Measurements from ENCODE around the gene ANO6. TPM values are rescaled to one million over a fixed set of nuclear protein-coding genes. Genes with fewer than 3 reads are reported as not detected.
A peak's percentile ranks its signal among the peaks of the same experiment; 100 is the strongest.
"Not testable (repeated sequence)": the region's sequence is repeated elsewhere in the genome, so short reads cannot be mapped to it uniquely, and the experiment has no call there.

The ANO6 gene
- polyA plus RNA-seq, 4 donors = 67.9 to 81.6 (median 79.9) TPM

DNA sequence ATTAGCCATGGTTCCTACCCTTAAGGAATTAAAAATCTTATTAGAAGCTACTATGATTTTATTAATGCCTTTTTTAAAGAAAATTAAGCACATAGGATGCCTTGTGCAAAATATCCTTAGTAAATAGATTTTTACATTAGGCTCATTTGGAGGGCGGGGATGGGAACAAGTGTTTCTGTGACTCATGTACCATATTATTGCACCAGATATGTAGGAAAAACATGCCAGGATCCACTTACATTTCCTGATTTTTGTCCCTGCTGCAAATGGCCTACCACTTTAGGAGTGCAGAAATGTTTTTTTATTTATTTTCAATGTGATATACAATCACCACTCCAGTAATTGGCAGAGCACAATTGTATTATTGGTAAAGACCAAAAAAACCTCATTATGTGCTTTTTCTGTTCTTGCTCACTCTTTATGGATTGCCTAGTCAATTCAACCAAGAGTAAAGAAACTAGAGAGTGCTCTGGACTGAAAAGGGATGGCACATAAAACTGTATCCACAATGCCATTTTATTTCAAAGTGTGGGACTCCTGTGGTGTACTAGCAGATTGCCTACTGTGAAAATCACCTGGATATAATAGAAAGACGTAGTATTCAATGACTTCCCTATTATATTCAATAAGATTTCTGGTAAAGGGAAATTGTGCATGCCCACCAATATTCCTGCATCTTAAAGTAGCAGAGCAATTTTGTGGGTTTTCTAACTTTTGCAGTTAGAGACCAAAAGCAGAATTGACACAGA is 86.9 kb downstream of the ANO6 start:
- DNase-seq (ENCODE audit: low read depth in 4 of 4, low spot score in 3 of 4) = no peak

DNA sequence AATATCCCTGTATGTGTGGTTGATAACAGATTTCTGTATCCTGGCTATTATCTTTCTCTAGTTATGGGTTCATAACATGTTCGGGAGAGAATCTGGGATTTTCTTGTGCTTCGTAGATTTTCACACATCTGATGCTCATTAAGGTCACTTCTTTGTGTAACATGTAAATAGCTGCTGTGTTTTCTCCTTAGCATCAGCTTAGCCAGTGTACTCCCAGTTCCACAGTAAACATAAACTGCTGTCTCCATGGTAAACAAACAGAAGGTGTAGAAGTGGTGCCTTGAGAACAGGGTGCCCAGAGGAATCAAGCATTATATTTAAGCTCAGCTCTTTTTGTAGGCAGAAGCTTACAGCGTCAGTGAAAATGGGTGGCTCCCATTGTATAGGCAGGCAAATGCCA is 88.0 kb downstream of the ANO6 start:
- DNase-seq (ENCODE audit: low read depth in 4 of 4, low spot score in 3 of 4) = no peak

DNA sequence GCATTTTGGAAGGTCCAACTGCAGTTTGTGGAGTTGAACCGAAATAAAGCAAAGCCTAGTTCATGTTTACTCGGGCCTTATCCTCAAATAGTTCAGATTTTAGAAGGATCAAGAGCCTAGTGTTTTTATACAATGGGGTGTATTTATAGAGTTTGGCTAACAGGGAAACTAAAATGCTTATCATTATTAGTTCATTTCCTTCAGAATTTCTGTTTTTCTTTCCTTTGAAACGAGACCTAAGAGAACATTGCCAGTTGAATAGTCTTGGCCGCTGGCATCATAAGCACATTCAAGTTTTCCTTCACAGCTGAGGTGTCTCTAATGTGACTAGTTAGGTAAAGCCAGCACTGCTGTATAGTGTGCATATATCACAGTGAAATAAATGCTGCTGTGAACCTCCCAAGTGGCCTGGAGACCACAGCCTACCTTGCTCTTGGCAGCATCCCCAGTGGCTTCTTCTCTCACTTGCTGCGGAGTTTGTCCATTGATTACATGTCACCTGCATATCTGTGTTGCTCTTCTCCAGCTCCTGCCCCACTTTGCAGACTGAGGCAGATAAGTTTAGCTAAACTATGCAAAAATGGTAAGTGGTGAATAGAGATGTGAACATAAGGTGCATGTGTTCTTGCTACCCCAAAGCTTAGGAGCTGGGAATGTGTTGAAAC is 88.8 kb downstream of the ANO6 start:
- no peak for DNase-seq (ENCODE audit: low read depth in 4 of 4, low spot score in 3 of 4)

DNA sequence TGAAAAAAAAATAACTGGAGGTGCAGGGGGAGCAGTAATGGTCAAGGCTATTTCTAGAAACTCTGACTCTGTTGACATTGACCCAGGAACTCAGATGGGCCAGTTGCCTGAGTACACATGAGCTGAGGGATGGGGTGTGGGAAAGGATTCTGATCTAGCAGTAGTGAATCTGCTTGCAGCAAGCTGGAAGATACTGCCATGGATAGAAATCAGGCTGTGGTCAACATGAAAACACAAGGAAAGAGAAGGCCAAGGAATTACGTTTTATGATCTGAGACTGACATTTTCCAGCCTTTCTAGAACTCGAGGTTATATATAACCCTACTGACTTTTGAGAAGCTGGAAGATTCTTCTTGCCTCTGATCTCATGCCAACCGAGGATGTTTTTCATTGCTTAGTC is 90.0 kb downstream of the ANO6 start:
- peak in 3 of 4 donors; percentile 23 to 27 (median 26) for DNase-seq (ENCODE audit: low read depth in 4 of 4, low spot score in 3 of 4)

DNA sequence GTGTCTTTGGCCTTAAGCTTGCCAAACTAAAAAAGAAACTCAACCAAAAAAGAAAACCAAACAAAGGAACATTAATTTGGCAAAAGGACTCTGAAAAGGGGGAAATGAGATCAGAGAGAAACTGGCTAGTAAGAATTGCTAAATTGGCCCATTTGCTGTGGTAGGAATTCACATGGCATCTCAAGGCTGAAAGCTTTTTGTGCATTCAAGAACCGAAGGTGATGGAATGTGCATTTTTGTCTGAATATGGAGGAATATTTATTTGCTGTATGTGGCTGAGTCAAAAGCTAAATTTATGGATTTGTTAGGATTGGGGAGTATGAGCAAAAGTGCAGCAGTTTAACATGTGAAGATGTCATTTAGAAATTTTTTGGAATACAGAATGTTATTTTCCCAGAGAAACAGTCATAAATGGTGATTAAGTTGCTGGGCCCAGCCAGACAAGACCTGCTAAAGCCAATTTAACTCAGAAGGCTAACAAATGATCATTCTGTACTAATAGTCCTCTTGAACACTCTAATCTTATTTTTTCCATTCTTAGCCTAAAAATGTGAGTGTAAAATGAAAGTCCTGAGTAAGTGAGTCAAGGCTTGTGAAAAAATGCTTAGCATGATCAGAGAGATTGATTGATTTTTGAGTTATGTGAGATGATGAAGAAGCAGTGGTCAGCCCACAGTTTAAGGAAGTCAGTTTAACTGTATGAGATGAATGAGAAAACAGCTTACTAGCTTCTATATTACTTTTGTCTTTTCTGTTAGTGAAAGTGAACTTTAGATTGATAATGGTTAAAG is 94.1 kb downstream of the ANO6 start:
- no peak for DNase-seq (ENCODE audit: low read depth in 4 of 4, low spot score in 3 of 4)

DNA sequence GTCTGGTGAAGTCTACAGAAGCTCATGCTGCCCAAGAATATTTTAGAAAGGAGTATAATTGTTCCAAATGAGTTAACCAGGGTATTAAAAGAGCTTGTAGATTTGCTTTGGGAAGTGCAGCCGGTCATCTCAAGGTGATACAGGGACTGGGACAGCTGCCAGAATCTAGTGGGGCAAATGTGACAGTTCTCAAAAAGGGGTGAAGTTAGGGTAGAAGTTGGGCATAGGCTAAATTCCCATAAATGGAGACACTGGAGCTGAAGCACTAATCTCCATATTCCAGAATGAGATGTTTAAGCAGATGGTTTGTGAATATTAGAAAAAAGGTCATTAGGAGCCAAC is 94.7 kb downstream of the ANO6 start:
- no peak for DNase-seq (ENCODE audit: low read depth in 4 of 4, low spot score in 3 of 4)

DNA sequence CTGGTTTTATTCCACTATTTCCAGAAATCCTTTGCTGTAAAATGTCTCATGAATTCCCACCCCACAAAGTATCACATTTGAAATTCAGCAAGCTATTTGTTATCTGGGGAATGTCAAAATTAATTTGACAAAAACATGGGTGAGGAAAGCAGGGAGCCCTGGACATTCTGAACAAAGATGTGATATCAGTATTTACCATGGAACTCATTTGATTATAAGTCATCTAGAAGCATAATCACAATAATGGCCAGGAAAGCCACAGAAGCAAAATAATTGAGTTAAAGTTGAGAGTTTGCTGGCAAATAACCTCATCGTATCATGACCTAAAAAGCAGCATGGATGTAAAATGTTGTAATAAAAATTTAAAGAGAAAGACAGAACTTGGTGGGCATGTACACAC is 96.1 kb downstream of the ANO6 start:
- DNase-seq (ENCODE audit: low read depth in 4 of 4, low spot score in 3 of 4) = no peak

DNA sequence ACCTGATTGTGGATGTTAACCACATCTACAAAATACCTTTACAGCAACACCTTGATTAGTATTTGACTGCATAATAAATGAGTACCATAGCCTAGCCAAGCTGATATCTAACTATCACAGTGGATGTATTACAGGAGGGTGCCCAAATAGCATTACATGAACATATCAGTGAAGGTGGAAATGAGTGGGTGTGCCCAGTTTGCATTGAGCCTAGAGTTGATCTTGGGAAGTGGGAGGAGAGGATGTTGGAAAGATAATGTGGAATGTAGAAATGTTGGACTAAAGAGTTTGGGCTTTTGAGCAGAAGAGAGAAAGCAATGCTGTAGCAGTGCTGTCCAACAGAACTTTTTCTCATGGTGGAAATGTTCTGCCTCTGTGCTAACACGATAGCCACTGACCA is 98.9 kb downstream of the ANO6 start:
- no peak for DNase-seq (ENCODE audit: low read depth in 4 of 4, low spot score in 3 of 4)

DNA sequence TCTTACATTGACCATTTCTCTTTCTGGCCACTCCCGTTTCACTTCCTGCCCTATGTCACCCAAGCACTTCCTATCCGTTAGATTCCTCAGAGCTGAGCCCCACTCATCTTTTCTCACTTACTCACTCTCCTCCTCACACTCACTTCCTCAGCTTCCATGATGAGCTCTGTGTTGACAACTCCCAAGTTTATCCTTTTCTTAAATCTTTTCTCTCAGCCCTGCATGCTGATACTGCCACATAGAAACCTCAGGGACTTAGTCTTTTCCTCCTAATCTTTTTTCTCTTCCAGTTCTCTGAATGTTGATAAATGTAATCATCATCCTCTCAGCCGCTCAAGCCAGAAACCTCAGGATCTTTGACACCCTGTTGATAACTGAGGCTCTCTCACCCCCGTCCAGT is 99.6 kb downstream of the ANO6 start:
- no peak for DNase-seq (ENCODE audit: low read depth in 4 of 4, low spot score in 3 of 4)

DNA sequence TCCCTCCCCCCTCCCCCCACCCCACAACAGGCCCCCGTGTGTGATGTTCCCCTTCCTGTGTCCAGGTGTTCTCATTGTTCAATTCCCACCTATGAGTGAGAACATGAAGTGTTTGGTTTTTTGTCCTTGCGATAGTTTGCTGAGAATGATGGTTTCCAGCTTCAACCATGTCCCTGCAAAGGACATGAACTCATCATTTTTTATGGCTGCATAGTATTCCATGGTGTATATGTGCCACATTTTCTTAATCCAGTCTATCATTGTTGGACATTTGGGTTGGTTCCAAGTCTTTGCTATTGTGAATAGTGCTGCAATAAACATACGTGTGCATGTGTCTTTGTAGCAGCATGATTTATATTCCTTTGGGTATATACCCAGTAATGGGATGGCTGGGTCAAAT is 101.4 kb downstream of the ANO6 start:
- DNase-seq (ENCODE audit: low read depth in 4 of 4, low spot score in 3 of 4) = not testable (repeated sequence)

DNA sequence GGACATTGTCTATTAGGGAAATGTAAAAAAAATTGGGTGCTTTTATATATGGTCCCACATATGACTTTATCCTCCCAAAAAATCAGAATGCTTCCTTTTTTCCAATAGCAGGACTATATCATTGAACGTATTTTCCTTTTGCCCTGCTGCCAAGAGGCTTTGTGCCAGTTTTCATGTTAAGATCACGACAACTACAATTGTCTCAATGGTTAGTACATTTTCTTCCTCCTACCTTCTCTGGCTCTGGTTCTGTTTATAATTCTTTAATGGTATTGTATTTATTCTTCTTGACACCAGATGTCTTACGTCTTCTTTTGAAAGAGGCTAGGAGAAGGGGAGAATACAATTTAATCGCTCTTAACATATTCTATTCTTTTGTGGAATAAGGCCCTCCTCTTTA is 106.9 kb downstream of the ANO6 start:
- no peak for DNase-seq (ENCODE audit: low read depth in 4 of 4, low spot score in 3 of 4)

DNA sequence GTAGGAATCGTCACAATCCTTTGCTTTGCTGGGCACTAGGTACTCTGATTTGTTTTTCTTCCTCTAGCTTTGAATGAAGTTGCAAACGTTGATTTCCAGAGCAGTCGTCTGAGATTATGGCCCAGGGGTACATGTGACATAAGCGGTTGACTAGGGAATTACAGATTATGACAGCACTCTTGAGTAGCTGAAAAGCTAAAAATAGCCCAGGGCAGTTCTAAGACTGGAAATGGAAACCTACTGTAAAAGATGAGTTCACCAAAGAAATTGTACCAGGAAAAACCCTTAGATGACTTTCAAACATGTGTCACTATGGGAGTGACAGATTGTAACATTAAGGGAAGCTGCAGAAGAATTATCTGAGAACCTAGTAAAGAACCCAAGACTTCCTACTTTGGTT is 108.5 kb downstream of the ANO6 start:
- no peak for DNase-seq (ENCODE audit: low read depth in 4 of 4, low spot score in 3 of 4)

DNA sequence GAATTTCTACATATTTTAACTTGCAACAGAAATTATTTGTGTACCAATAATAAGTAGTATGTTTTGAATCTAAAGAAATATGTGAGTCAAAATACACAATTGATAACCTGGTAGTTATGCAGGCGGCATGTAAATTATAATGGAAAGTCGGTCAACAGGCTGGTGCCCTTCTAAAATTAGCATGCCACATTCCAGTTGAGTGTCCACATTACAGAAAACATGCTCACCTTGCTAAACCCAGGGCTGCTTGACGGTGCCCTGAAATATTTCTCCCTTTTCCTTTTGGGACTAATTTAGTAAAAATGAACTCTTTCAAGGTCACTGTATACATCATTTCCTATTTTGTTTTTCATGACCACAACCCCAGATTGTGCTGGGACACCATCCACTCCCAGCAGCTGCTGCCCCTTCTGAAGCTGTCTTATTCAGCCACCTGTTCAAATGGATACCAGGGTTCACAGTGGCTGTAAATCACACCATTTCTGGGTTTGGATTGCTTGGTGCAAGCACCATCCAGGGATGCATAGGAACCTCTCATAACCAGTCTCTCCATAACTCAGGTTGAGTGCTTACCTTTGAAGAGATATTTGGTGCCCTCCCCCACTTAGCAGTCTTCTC is 110.6 kb downstream of the ANO6 start:
- DNase-seq (ENCODE audit: low read depth in 4 of 4, low spot score in 3 of 4) = no peak

DNA sequence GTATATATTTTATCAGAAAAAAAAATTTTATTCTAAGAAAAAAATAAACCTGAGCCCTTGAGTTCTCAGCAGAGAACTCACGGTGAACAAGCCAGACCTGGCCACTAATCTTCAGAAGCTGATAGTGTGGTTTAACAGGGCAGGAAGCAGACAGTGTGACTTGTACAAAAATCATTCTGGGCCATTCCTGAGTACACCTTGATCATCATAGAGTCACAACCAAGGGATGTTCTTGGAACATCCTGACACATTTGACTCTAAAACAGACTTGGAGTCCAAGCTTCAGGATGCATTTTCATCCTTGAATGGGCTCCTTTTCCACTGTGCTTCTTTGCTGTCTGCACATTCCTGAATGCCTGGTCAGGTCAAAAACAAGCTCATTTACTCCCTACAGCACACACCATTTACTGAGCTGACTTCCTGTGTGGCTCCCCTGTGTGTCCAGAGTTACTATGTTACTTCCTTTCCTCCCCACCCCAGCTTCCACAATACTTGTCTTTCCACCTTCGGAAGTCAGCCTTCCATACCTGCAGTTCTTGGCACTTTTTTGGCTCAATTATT is 112.0 kb downstream of the ANO6 start:
- DNase-seq (ENCODE audit: low read depth in 4 of 4, low spot score in 3 of 4) = no peak

DNA sequence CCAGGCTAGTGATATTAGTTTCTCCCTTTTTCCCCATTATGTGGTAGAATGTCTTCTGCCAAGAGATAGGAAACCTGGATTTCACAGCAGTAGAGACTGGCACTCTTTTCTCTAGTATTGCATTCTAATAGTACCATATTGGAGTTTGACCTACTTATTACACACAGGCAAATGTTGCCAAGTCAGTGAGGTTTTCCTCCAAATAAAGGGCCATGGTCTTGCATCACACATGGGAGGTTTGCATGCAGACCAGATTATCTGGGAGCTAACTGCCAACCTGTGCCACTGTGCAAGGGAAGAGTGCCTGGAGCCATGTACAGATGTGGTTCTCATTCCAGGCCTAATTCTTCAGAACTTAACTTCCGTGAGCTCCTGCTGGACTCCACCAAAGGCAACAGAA is 113.3 kb downstream of the ANO6 start:
- DNase-seq (ENCODE audit: low read depth in 4 of 4, low spot score in 3 of 4) = no peak

DNA sequence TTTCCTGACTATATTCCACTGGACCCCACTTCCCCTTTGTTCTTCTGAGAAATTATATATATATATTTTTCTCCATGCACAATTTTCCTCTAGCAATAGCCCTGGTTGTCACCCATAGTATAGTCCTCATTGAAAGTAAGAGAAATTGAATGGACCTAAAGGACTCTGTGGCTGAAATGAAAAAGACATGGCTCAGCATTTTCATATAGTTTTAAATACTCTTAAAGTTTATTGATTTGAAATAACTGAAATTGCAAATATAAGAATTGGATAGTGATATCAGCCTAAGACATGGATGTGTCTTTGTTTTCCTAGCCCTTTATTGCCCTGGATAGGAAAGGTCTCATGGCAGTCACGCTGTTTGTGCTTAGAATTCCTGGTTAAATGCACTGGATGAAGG is 113.8 kb downstream of the ANO6 start:
- DNase-seq (ENCODE audit: low read depth in 4 of 4, low spot score in 3 of 4) = no peak

DNA sequence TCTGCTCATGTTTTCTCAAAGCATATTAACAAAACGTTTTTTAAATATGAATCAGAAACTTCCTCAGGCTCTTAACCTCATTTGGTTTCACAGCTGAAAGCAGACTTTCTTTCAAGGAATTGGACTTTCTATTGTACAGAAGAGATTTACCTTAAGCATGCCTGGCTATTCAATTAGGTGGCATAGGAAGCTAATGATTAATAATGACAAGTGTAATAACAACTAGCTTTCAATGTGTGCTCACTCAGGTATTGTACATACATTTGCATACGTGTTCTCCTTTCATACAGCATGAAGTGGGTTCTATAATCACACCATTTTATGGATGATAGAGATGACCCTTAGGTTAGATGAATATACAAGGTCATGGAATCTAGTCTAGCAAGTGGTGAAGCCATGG is 115.7 kb downstream of the ANO6 start:
- no peak for DNase-seq (ENCODE audit: low read depth in 4 of 4, low spot score in 3 of 4)

DNA sequence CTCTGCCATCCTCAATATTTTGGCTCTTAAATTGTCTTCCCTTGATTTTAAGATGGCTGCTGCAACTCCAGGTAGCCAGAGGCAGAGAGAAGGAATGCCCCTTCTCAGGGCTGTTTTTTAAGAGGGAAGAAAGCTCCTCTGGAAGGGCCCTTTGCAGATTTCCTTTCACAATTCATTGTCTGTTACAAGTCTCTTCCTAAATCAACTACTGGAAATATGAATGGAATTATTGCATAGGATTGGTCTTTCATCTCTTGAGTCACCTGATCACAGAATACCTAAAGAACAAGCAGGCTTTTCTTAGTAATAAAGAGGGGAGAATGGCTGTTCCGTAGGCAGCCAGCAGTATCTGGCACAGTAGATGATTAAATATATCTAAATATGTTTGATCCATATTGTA is 118.5 kb downstream of the ANO6 start:
- DNase-seq (ENCODE audit: low read depth in 4 of 4, low spot score in 3 of 4) = no peak

DNA sequence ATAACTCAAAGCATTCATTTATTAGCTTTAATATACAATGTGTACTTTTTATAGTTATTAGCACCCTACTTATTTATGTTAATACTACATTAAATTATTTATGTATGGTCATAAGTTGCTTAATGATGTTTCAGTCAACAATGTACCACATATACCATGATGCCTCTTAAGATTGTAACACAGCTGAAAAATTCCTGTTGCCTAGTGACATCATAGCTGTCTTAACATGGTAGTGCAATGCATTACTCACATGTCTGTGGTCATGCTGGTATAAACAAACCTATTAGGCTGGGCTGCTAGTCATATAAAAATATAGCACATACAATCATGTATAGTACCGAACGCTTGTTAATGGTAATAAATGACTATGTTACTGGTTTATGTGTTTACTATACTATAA is 120.4 kb downstream of the ANO6 start:
- DNase-seq (ENCODE audit: low read depth in 4 of 4, low spot score in 3 of 4) = no peak

DNA sequence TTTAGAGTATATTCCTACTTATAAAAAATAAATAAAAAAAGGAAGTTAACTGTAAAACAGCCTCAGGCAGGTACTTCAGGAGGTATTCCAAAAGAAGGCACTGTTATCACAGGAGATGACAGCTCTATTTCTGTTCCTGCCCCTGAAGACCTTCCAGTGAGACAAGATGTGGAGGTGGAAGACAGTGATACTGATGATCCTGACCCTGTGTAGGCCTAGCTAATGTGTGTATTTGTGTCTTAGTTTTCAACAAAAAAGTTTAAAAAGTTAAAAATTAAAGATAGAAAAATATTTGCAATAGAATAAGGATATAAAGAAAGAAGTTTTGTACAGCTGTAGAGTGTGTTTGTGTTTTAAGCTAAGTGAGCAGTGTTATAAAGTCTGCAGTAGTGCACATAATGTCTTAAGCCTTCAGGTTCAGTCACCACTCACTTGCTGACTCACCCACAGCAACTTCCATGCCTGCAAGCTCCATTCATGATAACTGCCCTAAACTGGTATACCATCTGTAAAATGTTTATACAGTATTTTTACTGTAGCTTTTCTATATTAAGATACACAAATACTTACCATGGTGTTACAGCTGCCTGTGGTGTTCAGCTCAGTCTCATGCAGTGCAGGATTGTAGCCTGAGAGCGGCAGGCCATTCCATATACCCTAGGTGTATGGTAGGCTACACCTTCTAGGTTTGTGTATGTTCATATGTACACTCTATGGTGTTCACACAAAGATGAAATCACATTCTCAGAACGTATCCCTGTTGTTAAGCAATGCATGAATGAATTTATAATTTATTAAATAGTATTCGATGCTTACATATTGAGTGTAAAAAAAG is 121.1 kb downstream of the ANO6 start:
- no peak for DNase-seq (ENCODE audit: low read depth in 4 of 4, low spot score in 3 of 4)
